ENCODE measurements around the gene EFCAB14. TPM values are rescaled to one million over a fixed set of nuclear protein-coding genes. Genes with fewer than 3 reads are reported as not detected.

The EFCAB14 gene
- total and polyA plus RNA-seq, 2 donors (not counting 3 experiments of a cell fraction or from before 2014, with no cell fraction given), result 30.0 to 81.7 TPM

DNA sequence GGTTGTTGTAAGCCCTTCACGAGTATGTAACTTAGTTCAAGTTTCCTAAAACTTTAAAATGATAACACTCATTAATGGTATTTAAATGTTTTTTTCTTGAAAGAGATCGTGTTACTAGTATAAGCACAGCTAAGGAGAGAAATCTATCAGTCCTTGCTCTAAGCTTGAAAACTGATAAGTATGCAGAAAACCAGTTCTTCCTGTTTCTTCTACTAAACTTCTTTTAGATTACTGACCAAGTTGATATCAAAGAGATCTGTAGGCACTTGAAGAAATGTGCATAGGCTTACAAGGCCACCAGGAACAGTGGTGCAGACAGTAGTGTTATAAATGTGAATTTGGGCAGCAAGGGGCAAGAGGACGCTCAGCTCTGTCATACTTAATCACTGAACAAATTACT, 3.9 kb downstream of the EFCAB14 start:
- intact Hi-C loops (cut with micrococcal nuclease), result loop anchor here (10.0 kb wide), 1 partner anchor 620 kb away; the partner anchor contains the start of gene CMPK1
- Histone ChIP-seq H3K27me3 (ENCODE audit: control insufficient read depth in 2 of 2, insufficient read depth in 2 of 2, low read length in 2 of 2) (no peaks in the 10 kb centered on the region), H3K4me1 (ENCODE audit: control insufficient read depth, extremely low read depth, insufficient read depth, low read length) (peaks cover 24% of the 10 kb centered on the region), H3K36me3 (ENCODE audit: control insufficient read depth in 2 of 2, extremely low read depth in 1 of 2, insufficient read depth in 2 of 2, low read length in 2 of 2) (peaks cover 3 to 8% of the 10 kb centered on the region in 2 experiments), H3K79me2 (ENCODE audit: control insufficient read depth, insufficient read depth, low read length) (peaks cover 25% of the 10 kb centered on the region), H3K9ac (replicated peaks; ENCODE audit: extremely low read depth, insufficient read depth, low read length) (no peak overlapping the region), H4K20me1 (replicated peaks; ENCODE audit: control insufficient read depth, extremely low read depth, insufficient read depth, low read length) (peaks cover 6% of the 10 kb centered on the region), H3K4me2 (ENCODE audit: insufficient read depth, low read length) (no peak overlapping the region), H2AFZ (ENCODE audit: low read depth, low read length) (no peak overlapping the region), H3K9me1 (replicated peaks; ENCODE audit: control insufficient read depth, extremely low read depth, insufficient read depth, low read length) (no peaks in the 10 kb centered on the region), H3K9me3 (replicated peaks; ENCODE audit: control insufficient read depth, insufficient read depth, low read length) (no peaks in the 10 kb centered on the region), H3K27ac (ENCODE audit: insufficient read depth, low read depth, low read length) (no peak overlapping the region), H3K4me3 (replicated peaks in 1 of 3; ENCODE audit: insufficient read depth in 1 of 3, low read depth in 1 of 3, low read length in 3 of 3) (no peak overlapping the region)
- BruUV-seq (replicated peaks), result no TSS peak
- DNase-seq (ENCODE audit: low read depth, low spot score) (no peak), FAIRE-seq (no peak)
- ChIA-PET POLR2A (no interaction called here), CTCF (interaction anchor here (2.4 kb wide), 1 partner anchor 10 kb away, joined by 7 read pairs; no protein-coding TSS in a partner anchor)
- dilution Hi-C loops (cut with MboI; ENCODE audit: extremely low pct_ligation_motif_present, low sequenced_read_pairs), result no loop called here
- TF ChIP-seq FOS (IDR thresholded peaks at IDR 0.05; ENCODE audit: borderline replicate concordance, insufficient read depth, low read length) (no peak), GATA2 (IDR thresholded peaks at IDR 0.05; ENCODE audit: insufficient read depth, insufficient read length, low read depth, low read length) (no peak), JUN (IDR thresholded peaks at IDR 0.05; ENCODE audit: borderline replicate concordance, insufficient read depth, insufficient read length, low read depth) (no peak), MYC (IDR thresholded peaks at IDR 0.05; ENCODE audit: low read depth, low read length) (no peak), EZH2 (IDR thresholded peaks at IDR 0.05; ENCODE audit: borderline replicate concordance, low read depth, low read length, severe bottlenecking) (no peak), POLR2A (IDR thresholded peaks at IDR 0.05; ENCODE audit: low read depth, low read length) (no peak), POLR2AphosphoS5 (IDR thresholded peaks at IDR 0.05; ENCODE audit: insufficient read depth, low read depth, low read length) (no peak)
- TF ChIP-seq, protein P1, sequence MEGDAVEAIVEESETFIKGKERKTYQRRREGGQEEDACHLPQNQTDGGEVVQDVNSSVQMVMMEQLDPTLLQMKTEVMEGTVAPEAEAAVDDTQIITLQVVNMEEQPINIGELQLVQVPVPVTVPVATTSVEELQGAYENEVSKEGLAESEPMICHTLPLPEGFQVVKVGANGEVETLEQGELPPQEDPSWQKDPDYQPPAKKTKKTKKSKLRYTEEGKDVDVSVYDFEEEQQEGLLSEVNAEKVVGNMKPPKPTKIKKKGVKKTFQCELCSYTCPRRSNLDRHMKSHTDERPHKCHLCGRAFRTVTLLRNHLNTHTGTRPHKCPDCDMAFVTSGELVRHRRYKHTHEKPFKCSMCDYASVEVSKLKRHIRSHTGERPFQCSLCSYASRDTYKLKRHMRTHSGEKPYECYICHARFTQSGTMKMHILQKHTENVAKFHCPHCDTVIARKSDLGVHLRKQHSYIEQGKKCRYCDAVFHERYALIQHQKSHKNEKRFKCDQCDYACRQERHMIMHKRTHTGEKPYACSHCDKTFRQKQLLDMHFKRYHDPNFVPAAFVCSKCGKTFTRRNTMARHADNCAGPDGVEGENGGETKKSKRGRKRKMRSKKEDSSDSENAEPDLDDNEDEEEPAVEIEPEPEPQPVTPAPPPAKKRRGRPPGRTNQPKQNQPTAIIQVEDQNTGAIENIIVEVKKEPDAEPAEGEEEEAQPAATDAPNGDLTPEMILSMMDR (IDR thresholded peaks at IDR 0.05; ENCODE audit: extremely low read depth in 1 of 2, insufficient read depth in 1 of 2, low read depth in 1 of 2, low read length in 2 of 2), result no peak
- TF ChIP-seq, protein P2, sequence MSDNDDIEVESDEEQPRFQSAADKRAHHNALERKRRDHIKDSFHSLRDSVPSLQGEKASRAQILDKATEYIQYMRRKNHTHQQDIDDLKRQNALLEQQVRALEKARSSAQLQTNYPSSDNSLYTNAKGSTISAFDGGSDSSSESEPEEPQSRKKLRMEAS (IDR thresholded peaks at IDR 0.05; ENCODE audit: insufficient read depth, insufficient read length), result no peak

Data from endothelial cell of umbilical vein (primary cell).